Umbilical cord (tissue), 2 donors: ENCODE results near the gene KIRREL3. TPM values are rescaled to one million over a fixed set of nuclear protein-coding genes. Genes with fewer than 3 reads are reported as not detected.
"Not testable (repeated sequence)": the region's sequence is repeated elsewhere in the genome, so short reads cannot be mapped to it uniquely, and the experiment has no call there.

Source experiments
- DNase-seq: peaks from one replicate; pipeline ENCODE4 v3.0.0-alpha.2; 2015; ENCODE audit warnings: low spot score
- total RNA-seq: library from RNA; depleted of rRNA; stranded (reverse); fragments of >200 nt; gene quantifications from one replicate; pipeline ENCODE4 v1.2.3, GENCODE V29; 2014; ENCODE audit warnings: low replicate concordance; ENCODE audit not compliant: insufficient read depth

KIRREL3 gene
- total RNA-seq, 1 donor from 2014 or later, result 0.72 TPM

GRCh38 chr11:126407682-126408288 lies 592.8 kb downstream of the KIRREL3 start:
- DNase-seq, result no peak

GRCh38 chr11:126407101-126407521 lies 593.5 kb downstream of the KIRREL3 start:
- DNase-seq, result no peak

- no peak for DNase-seq
These were observed 594.2 kb downstream of the KIRREL3 start for GRCh38 chr11:126406368-126406767.

GRCh38 chr11:126405906-126406305 lies 594.7 kb downstream of the KIRREL3 start:
- no peak for DNase-seq

- no peak for DNase-seq
These were observed 595.2 kb downstream of the KIRREL3 start for GRCh38 chr11:126405374-126405773.

GRCh38 chr11:126404367-126404766 lies 596.2 kb downstream of the KIRREL3 start:
- DNase-seq, result no peak

- no peak for DNase-seq
These were observed 596.9 kb downstream of the KIRREL3 start for GRCh38 chr11:126403658-126404057.

- DNase-seq, result no peak
These were observed 597.5 kb downstream of the KIRREL3 start for GRCh38 chr11:126403022-126403581.

- DNase-seq, result no peak
These were observed 600.1 kb downstream of the KIRREL3 start for GRCh38 chr11:126400479-126400878.

- DNase-seq, result no peak
These were observed 600.6 kb downstream of the KIRREL3 start for GRCh38 chr11:126400019-126400418.

GRCh38 chr11:126398721-126399120 lies 601.8 kb downstream of the KIRREL3 start:
- DNase-seq, result no peak

- DNase-seq, result no peak
These were observed 602.3 kb downstream of the KIRREL3 start for GRCh38 chr11:126398296-126398695.

GRCh38 chr11:126396965-126397364 lies 603.6 kb downstream of the KIRREL3 start:
- no peak for DNase-seq

GRCh38 chr11:126396266-126396665 lies 604.3 kb downstream of the KIRREL3 start:
- not testable (repeated sequence) for DNase-seq

- DNase-seq, result not testable (repeated sequence)
These were observed 604.8 kb downstream of the KIRREL3 start for GRCh38 chr11:126395784-126396183.

GRCh38 chr11:126394634-126395072 lies 605.9 kb downstream of the KIRREL3 start:
- not testable (repeated sequence) for DNase-seq

GRCh38 chr11:126394036-126394435 lies 606.5 kb downstream of the KIRREL3 start:
- DNase-seq, result no peak

GRCh38 chr11:126393143-126393542 lies 607.4 kb downstream of the KIRREL3 start:
- DNase-seq, result no peak

GRCh38 chr11:126392633-126393013 lies 607.9 kb downstream of the KIRREL3 start:
- DNase-seq, result no peak

- peak; percentile 40 for DNase-seq
These were observed 608.5 kb downstream of the KIRREL3 start for GRCh38 chr11:126391970-126392632.

- no peak for DNase-seq
These were observed 609.1 kb downstream of the KIRREL3 start for GRCh38 chr11:126391286-126391954.

- peak; percentile 44 for DNase-seq
These were observed 610.2 kb downstream of the KIRREL3 start for GRCh38 chr11:126390272-126390867.
